HepG2 (cell line): ENCODE measurements around the gene GPX1. TPM values are rescaled to one million over a fixed set of nuclear protein-coding genes. Genes with fewer than 3 reads are reported as not detected.
"Not testable (repeated sequence)": the region's sequence is repeated elsewhere in the genome, so short reads cannot be mapped to it uniquely, and the experiment has no call there.

Experiments used
- ATAC-seq: fragments of 200-7000 bp; cut with Tn5 transposase; 3 replicates; pipeline ENCODE4 v1.9.1; 2020; ENCODE audit warnings: mild to moderate bottlenecking, moderate library complexity
- BruUV-seq: library from RNA; stranded (reverse); fragments of 400-500 nt; replicated peaks from 2 replicates; lab custom pipeline; 2021; lab: Mats Ljungman, UMichigan
- CTCF ChIA-PET: fragments of 300-600 bp; formaldehyde crosslinking; extraction: SDS; loops from one replicate; lab custom pipeline; 2021; ENCODE audit warnings: low total read pairs, inconsistent platforms, low intra/inter-chr PET ratio; lab: Yijun Ruan, JAX
- POLR2A ChIA-PET: fragments of 350-600 bp; sonication (Branson Sonifier 250); formaldehyde crosslinking; loops from one replicate; lab custom pipeline; 2020; ENCODE audit warnings: antibody characterized with exemption, inconsistent platforms; lab: Yijun Ruan, JAX
- DNase-seq: peaks from one replicate; pipeline ENCODE4 v3.0.0-alpha.2; 2015; ENCODE audit warnings: low spot score
- FAIRE-seq: peaks from 3 replicates; lab custom pipeline; 2011; peaks lifted over from hg19 to GRCh38; lab: Jason Lieb, UNC
- H2AFZ ChIP-seq: one replicate; pipeline ENCODE4 v1.6.1; 2011; ENCODE audit warnings: low read length, inconsistent platforms
- H3K27ac ChIP-seq: fragments of 300-600 bp; 3 replicates; pipeline ENCODE4 v1.8.0; 2011; ENCODE audit warnings: mixed run types, mild to moderate bottlenecking, mixed read lengths, low read length, inconsistent platforms; ENCODE audit not compliant: insufficient read depth; ENCODE audit errors: extremely low read length
- H3K27me3 ChIP-seq, 2 experiments: fragments of 200-600 bp in 1 of 2; 2 replicates in 1 of 2; 3 replicates in 1 of 2; pipeline versions ENCODE4 v1.6.0 to v1.8.0; 2011; ENCODE audit warnings: low read length in 2 of 2, mild to moderate bottlenecking in 2 of 2, moderate library complexity in 2 of 2, inconsistent platforms in 1 of 2; ENCODE audit not compliant: insufficient read depth in 2 of 2, control insufficient read depth in 1 of 2
- H3K36me3 ChIP-seq, 2 experiments: fragments of 200-600 bp in 1 of 2; replicated peaks in 1 of 2; 2 replicates in 1 of 2; 3 replicates in 1 of 2; pipeline versions ENCODE4 v1.5.1 to v1.8.0; 2011; ENCODE audit warnings: low read length in 2 of 2, inconsistent platforms in 1 of 2; ENCODE audit not compliant: insufficient read depth in 2 of 2, control insufficient read depth in 1 of 2
- H3K4me1 ChIP-seq: 2 replicates; pipeline ENCODE4 v1.5.1; 2012; ENCODE audit warnings: low read length, inconsistent platforms; ENCODE audit not compliant: insufficient read depth
- H3K4me2 ChIP-seq: 2 replicates; pipeline ENCODE4 v1.6.0; 2011; ENCODE audit warnings: low read depth, low read length, inconsistent platforms
- H3K4me3 ChIP-seq, 3 experiments: fragments of 200-600 bp in 1 of 3; sonication (generic), shearing (Covaris generic) in 1 of 3; replicated peaks in 1 of 3; 2 replicates each; pipeline ENCODE4 v1.5.1; 2011 to 2016; ENCODE audit warnings: low read length in 3 of 3, inconsistent platforms in 2 of 3, low read depth in 2 of 3, mild to moderate bottlenecking in 2 of 3, control low read depth in 1 of 3, mixed read lengths in 1 of 3; ENCODE audit not compliant: insufficient read depth in 1 of 3
- H3K79me2 ChIP-seq: one replicate; pipeline ENCODE4 v1.6.1; 2011; ENCODE audit warnings: low read length, inconsistent platforms; ENCODE audit not compliant: insufficient read depth
- H3K9ac ChIP-seq: 2 replicates; pipeline ENCODE4 v1.6.0; 2011; ENCODE audit warnings: mild to moderate bottlenecking, low read depth, low read length, inconsistent platforms; ENCODE audit not compliant: insufficient read depth
- H3K9me3 ChIP-seq: 2 replicates; pipeline ENCODE4 v1.5.1; 2012; ENCODE audit warnings: mild to moderate bottlenecking, low read length
- H4K20me1 ChIP-seq: 2 replicates; pipeline ENCODE4 v1.6.0; 2011; ENCODE audit warnings: inconsistent platforms, mild to moderate bottlenecking, low read length, moderate library complexity; ENCODE audit not compliant: insufficient read depth
- NKX3-1 ChIP-seq: sonication (generic); formaldehyde crosslinking; IDR thresholded peaks from 2 replicates; pipeline ENCODE4 v1.5.0; 2020; ENCODE audit warnings: missing genetic modification reagents
- THAP11 ChIP-seq: IDR thresholded peaks from 2 replicates; pipeline ENCODE4 v1.6.1; 2016; ENCODE audit warnings: missing biosample characterization, missing genetic modification reagents
- ZHX2 ChIP-seq, 2 experiments: sonication (generic) in 1 of 2; formaldehyde crosslinking in 1 of 2; IDR thresholded peaks; 2 replicates each; pipeline versions ENCODE4 v1.6.1 to v1.9.0; 2014 to 2022; ENCODE audit warnings: antibody characterized with exemption in 1 of 2, borderline replicate concordance in 1 of 2, inconsistent platforms in 1 of 2, low read depth in 1 of 2, missing genetic modification reagents in 1 of 2
- ZNF143 ChIP-seq: sonication (generic); formaldehyde crosslinking; IDR thresholded peaks from 2 replicates; pipeline ENCODE4 v1.4.0; 2020; ENCODE audit warnings: missing genetic modification reagents
- ZNF569 ChIP-seq: sonication (generic); formaldehyde crosslinking; IDR thresholded peaks from 2 replicates; pipeline ENCODE4 v1.5.0; 2020; ENCODE audit warnings: mild to moderate bottlenecking, missing genetic modification reagents, moderate library complexity, borderline replicate concordance
- ZNF777 ChIP-seq: sonication (generic); formaldehyde crosslinking; IDR thresholded peaks from 2 replicates; pipeline ENCODE4 v1.4.0; 2020; ENCODE audit warnings: missing genetic modification reagents
- ZNF792 ChIP-seq: IDR thresholded peaks from 2 replicates; pipeline ENCODE4 v1.6.1; 2016
- WGBS: methylation state at CpG from one replicate; pipeline ENCODE4 v1.1.6; 2017; ENCODE audit warnings: low lambda C conversion rate; 5-methylcytosine and 5-hydroxymethylcytosine counted together
- in situ Hi-C: cut with HindIII; loops from 2 replicates; pipeline ENCODE4 v1.10.0; 2017; ENCODE audit warnings: low pct_unique_long_range_greater_than_20kb; ENCODE audit not compliant: extremely low pct_ligation_motif_present
- intact Hi-C: fragments of 100-400 bp; cut with micrococcal nuclease; formaldehyde crosslinking; loops from one replicate; pipeline ENCODE4 v1.10.0; 2022; ENCODE audit not compliant: unreplicated experiment
- polyA plus RNA-seq, 8 experiments: library from polyadenylated mRNA; depleted of rRNA in 3 of 8; stranded (reverse) in 7 of 8; unstranded in 1 of 8; fragments of >200 nt; fragmentation: Illumina TruSeq in 4 of 8; extraction: Trizol in 4 of 8; gene quantifications; 2 replicates each; pipeline versions ENCODE4 v1.2.1 to v1.2.3, GENCODE V29; 2011 to 2016; ENCODE audit warnings: low read depth in 4 of 8, missing spikeins in 1 of 8, mixed read lengths in 1 of 8; ENCODE audit not compliant: insufficient read depth in 1 of 8
- total RNA-seq, 5 experiments: library from RNA; depleted of rRNA; stranded (reverse); fragments of >200 nt; fragmentation: Illumina TruSeq; extraction: Trizol; gene quantifications; 2 replicates each; pipeline ENCODE4 v1.2.3, GENCODE V29; 2016; ENCODE audit warnings: low read depth in 1 of 5
- TF ChIP-seq, protein P1 (sequence below): fragments of 450-650 bp; IDR thresholded peaks from 2 replicates; pipeline ENCODE4 v1.6.1; 2017
- TF ChIP-seq, protein P2 (sequence below): IDR thresholded peaks from 2 replicates; pipeline ENCODE4 v1.6.1; 2016; ENCODE audit warnings: low read depth

GPX1 gene
- total and polyA plus RNA-seq, 2 of the 13 experiments (the other 11 are each of a cell fraction or from before 2014, with no cell fraction given) = 149 to 168 TPM

- TF ChIP-seq THAP11 (CRISPR knock-in tag) = peak; percentile 96
- TF ChIP-seq ZHX2 (IDR thresholded peaks at IDR 0.05; ENCODE audit: low read depth) = no peak
- TF ChIP-seq ZHX2 (CRISPR knock-in tag; IDR thresholded peaks at IDR 0.05; ENCODE audit: borderline replicate concordance) = no peak
- TF ChIP-seq, protein P1, sequence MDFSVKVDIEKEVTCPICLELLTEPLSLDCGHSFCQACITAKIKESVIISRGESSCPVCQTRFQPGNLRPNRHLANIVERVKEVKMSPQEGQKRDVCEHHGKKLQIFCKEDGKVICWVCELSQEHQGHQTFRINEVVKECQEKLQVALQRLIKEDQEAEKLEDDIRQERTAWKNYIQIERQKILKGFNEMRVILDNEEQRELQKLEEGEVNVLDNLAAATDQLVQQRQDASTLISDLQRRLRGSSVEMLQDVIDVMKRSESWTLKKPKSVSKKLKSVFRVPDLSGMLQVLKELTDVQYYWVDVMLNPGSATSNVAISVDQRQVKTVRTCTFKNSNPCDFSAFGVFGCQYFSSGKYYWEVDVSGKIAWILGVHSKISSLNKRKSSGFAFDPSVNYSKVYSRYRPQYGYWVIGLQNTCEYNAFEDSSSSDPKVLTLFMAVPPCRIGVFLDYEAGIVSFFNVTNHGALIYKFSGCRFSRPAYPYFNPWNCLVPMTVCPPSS = no peak
- no peak for TF ChIP-seq ZNF777 (CRISPR knock-in tag)
- no peak for TF ChIP-seq ZNF569 (CRISPR knock-in tag)
- TF ChIP-seq ZNF792 = no peak
- no peak for TF ChIP-seq NKX3-1 (CRISPR knock-in tag)
- TF ChIP-seq, protein P2, sequence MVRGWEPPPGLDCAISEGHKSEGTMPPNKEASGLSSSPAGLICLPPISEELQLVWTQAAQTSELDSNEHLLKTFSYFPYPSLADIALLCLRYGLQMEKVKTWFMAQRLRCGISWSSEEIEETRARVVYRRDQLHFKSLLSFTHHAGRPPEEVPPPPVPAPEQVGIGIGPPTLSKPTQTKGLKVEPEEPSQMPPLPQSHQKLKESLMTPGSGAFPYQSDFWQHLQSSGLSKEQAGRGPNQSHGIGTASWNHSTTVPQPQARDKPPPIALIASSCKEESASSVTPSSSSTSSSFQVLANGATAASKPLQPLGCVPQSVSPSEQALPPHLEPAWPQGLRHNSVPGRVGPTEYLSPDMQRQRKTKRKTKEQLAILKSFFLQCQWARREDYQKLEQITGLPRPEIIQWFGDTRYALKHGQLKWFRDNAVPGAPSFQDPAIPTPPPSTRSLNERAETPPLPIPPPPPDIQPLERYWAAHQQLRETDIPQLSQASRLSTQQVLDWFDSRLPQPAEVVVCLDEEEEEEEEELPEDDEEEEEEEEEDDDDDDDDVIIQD = no peak
- TF ChIP-seq ZNF143 (CRISPR knock-in tag) = peak; percentile 83
Measured at GRCh38 chr3:49397470-49397869, 39.3 kb upstream of the GPX1 start (continued).

DNA sequence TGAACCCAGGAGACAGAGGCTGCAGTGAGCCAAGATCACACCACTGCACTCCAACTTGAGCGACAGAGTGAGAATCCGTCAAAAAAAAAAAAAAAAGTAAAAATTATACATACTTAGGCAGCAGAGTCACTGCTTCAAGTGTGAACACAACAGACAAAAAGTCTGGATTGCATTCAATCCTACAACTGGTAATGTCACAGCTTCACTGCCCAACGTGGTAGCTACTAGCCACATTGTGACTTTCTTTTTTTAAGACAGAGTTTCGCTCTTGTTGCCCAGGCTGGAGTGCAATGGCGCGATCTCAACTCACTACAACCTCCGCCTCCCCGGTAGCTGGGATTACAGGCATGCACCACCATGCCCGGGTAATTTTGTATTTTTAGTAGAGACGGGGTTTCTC, 33.2 kb upstream of the GPX1 start:
- H3K4me2 ChIP-seq, CTCF ChIA-PET, FAIRE-seq, intact Hi-C loops, H3K27ac ChIP-seq, H3K27me3 ChIP-seq, in situ Hi-C loops, H3K9me3 ChIP-seq, H3K4me1 ChIP-seq, ATAC-seq, H3K9ac ChIP-seq, H3K4me3 ChIP-seq, DNase-seq, H2AFZ ChIP-seq, BruUV-seq: not testable (repeated sequence)
- H3K79me2 ChIP-seq = peaks cover 86% of the 10 kb centered on the region
- H4K20me1 ChIP-seq = peaks cover 34% of the 10 kb centered on the region
- POLR2A ChIA-PET = interaction anchor here (0.6 to 1.7 kb wide), 2 partner anchors 33 to 380 kb away, joined by 4 to 6 read pairs; no protein-coding TSS in a partner anchor
- H3K36me3 ChIP-seq = peaks cover 3 to 15% of the 10 kb centered on the region in 2 experiments; a peak in 4 of 5 replicates
- 95% methylated on average over 10 of the region's 10 CpGs for WGBS
